ENCODE results near the gene TEKTIP1.
A peak's percentile ranks its signal among the peaks of the same experiment; 100 is the strongest.

The TEKTIP1 gene

GRCh38 chr19:3538965-3539755 is at the start of gene TEKTIP1:
Gene TEKTIP1, plus strand, starts transcription at chr19:3539174. Its CDS starts 4 bp downstream, at chr19:3539178.
- H3K4me3 ChIP-seq (ENCODE audit: low read length), result no peak within 1 kb of the TSS
- no peak for TF ChIP-seq ZNF274 (IDR thresholded peaks at IDR 0.05; ENCODE audit: low read depth, low read length)

GRCh38 chr19:3491396-3492119 is 47.4 kb upstream of the TEKTIP1 start:
- H3K4me3 ChIP-seq (ENCODE audit: low read length), result no peak overlapping the region
- TF ChIP-seq ZNF274 (IDR thresholded peaks at IDR 0.05; ENCODE audit: low read depth, low read length), result no peak

GRCh38 chr19:3492131-3492839 is 46.7 kb upstream of the TEKTIP1 start:
- H3K4me3 ChIP-seq (ENCODE audit: low read length), result no peak overlapping the region
- no peak for TF ChIP-seq ZNF274 (IDR thresholded peaks at IDR 0.05; ENCODE audit: low read depth, low read length)

- no peak overlapping the region for H3K4me3 ChIP-seq (ENCODE audit: low read length)
- TF ChIP-seq ZNF274 (IDR thresholded peaks at IDR 0.05; ENCODE audit: low read depth, low read length), result no peak
Observed at GRCh38 chr19:3492919-3493318, 46.1 kb upstream of the TEKTIP1 start.

- no peak overlapping the region for H3K4me3 ChIP-seq (ENCODE audit: low read length)
- no peak for TF ChIP-seq ZNF274 (IDR thresholded peaks at IDR 0.05; ENCODE audit: low read depth, low read length)
Observed at GRCh38 chr19:3493651-3494050, 45.3 kb upstream of the TEKTIP1 start.

- H3K4me3 ChIP-seq (ENCODE audit: low read length), result no peak overlapping the region
- no peak for TF ChIP-seq ZNF274 (IDR thresholded peaks at IDR 0.05; ENCODE audit: low read depth, low read length)
Observed at GRCh38 chr19:3494051-3494450, 44.9 kb upstream of the TEKTIP1 start.

GRCh38 chr19:3494559-3494958 is 44.4 kb upstream of the TEKTIP1 start:
- no peak overlapping the region for H3K4me3 ChIP-seq (ENCODE audit: low read length)
- TF ChIP-seq ZNF274 (IDR thresholded peaks at IDR 0.05; ENCODE audit: low read depth, low read length), result no peak

GRCh38 chr19:3496392-3497273 is 42.3 kb upstream of the TEKTIP1 start:
- H3K4me3 ChIP-seq (ENCODE audit: low read length), result no peak overlapping the region
- TF ChIP-seq ZNF274 (IDR thresholded peaks at IDR 0.05; ENCODE audit: low read depth, low read length), result no peak

GRCh38 chr19:3497757-3498520 is 41.0 kb upstream of the TEKTIP1 start:
- no peak overlapping the region for H3K4me3 ChIP-seq (ENCODE audit: low read length)
- no peak for TF ChIP-seq ZNF274 (IDR thresholded peaks at IDR 0.05; ENCODE audit: low read depth, low read length)

GRCh38 chr19:3499738-3500428 is 39.1 kb upstream of the TEKTIP1 start:
- no peak for TF ChIP-seq ZNF274 (IDR thresholded peaks at IDR 0.05; ENCODE audit: low read depth, low read length)

GRCh38 chr19:3500429-3501101 is 38.4 kb upstream of the TEKTIP1 start, which contains the start of gene DOHH:
Gene DOHH, minus strand, starts transcription at chr19:3500674. Its CDS starts 3,860 bp downstream, at chr19:3496814.
- TF ChIP-seq ZNF274 (IDR thresholded peaks at IDR 0.05; ENCODE audit: low read depth, low read length), result no peak

More at GRCh38 chr19:3499738-3500428, 39.1 kb upstream of the TEKTIP1 start:
- H3K4me3 ChIP-seq (ENCODE audit: low read length), result peak overlapping the region; percentile 89

GRCh38 chr19:3501780-3502179 is 37.2 kb upstream of the TEKTIP1 start:
- H3K4me3 ChIP-seq (ENCODE audit: low read length), result no peak overlapping the region
- TF ChIP-seq ZNF274 (IDR thresholded peaks at IDR 0.05; ENCODE audit: low read depth, low read length), result no peak

More at GRCh38 chr19:3500429-3501101, 38.4 kb upstream of the TEKTIP1 start, which contains the start of gene DOHH:
- peak within 1 kb of the TSS; percentile 89 for H3K4me3 ChIP-seq (ENCODE audit: low read length)

Measured in GM08714 (cell line).